CD4-positive, alpha-beta T cell treated with Interleukin-12 subunit alpha and Interleukin-12 subunit beta, for 1 hour (primary cell): Measurements from ENCODE around the gene SLC14A1.

Source experiments
- DNase-seq: peaks from one replicate; pipeline ENCODE4 v3.0.0-alpha.2; 2020

The SLC14A1 gene

DNA sequence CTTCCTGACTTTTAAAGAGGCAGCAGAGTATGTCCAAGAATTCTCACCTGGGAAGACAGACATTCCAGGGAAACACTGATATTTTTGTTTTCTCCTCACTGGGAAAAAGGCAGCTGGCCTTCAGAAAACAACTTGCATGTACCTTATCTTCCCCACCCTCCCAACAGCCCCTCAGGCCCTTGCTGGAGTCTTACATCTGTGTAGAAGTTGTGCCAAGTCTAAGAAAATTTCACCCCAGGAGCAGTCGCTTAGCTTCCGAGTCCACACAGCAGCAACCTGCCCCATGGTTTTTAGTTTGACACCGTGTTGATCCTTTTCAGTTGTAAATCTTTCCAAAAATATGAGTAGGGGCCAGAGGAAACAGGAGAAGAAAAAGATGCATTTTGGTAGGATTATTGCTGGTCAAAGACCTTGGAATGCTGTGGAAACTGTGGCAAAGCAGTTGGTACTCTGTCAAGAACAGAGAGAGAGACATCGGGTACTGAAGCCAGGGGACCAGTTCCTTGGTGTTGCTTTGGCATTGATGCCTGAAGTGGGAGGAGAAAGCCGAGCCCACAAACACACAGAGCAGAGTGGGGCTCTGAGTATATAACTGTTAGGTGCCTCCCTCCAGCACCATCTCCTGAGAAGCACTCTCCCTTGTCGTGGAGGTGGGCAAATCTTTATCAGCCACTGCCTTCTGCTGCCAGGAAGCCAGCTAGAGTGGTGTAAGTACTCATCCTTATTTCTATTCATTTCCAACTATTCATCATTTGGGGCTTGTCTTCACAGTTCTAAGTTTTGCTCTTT lies at the start of gene SLC14A1:
Gene SLC14A1, plus strand, starts transcription at position 615 of the 789 bp plus-strand sequence. CDS start 6,140 bp downstream, outside the sequence.
- DNase-seq, result no peak

DNA sequence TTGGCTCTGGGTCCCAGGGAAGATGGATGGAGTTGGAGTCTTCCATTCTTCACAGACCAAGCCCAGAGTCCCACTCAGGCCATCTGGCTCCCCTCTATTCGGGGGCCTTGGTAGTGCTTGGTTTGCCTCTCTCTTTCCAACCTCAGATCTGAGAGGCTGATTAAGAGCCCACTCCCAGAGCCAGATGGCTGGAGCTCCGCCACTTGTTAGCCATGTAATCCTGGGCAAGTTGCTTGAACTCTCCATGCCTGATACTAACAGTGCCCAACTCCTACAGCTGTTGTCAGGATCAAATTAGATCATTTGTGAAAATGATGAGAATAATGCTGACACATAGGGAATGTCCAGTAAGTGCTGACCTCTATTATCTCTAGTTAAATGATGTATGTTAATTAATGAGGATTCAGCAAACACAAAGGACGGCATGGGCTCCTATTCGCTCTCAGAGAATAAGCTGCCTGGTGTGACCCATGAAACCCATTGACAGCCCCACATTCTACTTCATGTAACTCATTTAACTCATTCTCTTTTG lies 46.6 kb upstream of the SLC14A1 start:
- DNase-seq, result no peak

DNA sequence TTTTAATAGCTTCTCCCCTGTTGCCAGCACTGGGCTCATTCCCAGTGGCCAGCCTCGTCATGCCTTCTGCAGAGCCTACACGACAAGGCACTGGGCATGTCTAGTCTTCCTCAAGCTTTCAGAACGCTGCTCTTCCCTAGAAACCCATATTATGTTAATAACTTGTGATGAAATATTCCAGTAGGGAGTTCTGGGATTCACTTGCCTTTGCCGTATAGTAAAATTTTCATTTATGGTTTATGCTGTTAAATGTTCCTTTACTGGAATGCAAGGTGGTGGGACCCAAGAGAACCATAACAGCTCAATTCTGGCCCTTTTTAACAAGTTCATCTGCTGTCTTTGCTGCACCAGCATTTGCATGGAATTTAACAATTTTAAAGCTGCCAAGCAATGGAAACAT lies 45.5 kb upstream of the SLC14A1 start:
- DNase-seq, result no peak

DNA sequence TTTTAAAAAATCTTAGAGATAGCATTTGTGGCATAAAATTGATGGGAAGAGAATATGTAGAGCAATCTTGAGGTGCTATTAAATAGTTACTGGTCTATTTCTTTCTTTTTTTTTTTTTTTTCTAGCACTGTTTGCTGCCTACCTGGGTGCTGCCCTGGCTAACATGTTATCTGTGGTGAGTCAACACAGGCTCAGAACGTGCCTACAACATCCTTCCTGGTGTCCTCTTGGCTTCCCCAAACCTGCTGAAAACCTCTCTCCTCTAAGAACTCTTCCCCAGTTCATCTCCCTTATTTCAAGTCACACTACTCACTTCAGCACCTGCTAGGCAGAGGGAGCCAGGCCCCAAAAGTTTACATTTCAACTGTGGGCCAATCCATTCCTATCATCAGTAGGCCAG lies 45.1 kb upstream of the SLC14A1 start:
- DNase-seq, result no peak

DNA sequence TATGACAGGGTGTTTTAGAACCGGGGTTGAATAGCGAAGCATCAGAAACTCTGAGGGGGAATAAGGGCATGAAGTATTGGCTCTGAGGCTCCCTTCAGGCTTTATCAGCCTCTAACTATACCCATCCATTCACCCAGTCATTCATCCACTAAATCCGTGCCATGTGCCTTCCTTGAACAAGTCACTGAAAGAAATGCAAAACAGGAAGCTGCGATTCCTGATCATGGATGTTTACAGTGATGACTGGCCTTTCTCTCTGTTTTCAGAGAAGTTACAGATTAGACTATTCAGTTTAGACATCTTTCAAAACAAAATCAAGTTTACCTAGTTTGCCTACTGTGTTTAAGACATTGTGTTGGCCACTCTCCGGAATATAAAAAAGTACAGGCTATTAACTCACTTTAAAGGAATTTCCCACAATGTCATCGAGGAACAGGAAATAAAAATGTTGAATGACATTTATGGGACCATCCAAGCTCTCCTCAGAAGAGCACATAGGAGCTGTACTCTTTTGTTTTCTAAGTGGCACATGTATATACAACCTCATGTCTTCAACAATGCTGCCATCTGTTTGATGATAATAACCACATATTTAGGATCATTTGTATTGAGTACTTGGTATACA lies 43.8 kb upstream of the SLC14A1 start:
- no peak for DNase-seq

DNA sequence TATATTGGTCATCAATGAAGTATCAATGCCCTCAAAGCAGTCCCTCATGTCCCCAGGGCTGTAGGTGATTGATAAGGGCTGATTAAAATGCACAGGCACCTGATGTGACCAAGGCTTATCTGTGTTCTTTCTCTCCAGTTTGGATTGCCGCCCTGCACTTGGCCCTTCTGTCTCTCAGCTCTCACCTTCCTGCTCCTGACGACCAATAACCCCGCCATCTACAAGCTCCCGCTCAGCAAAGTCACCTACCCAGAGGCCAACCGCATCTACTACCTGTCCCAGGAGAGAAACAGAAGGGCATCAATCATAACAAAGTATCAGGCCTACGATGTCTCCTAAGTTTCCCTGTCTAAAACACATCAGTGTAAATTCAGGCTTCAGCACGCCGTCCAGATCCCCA lies 41.8 kb upstream of the SLC14A1 start:
- DNase-seq, result no peak

DNA sequence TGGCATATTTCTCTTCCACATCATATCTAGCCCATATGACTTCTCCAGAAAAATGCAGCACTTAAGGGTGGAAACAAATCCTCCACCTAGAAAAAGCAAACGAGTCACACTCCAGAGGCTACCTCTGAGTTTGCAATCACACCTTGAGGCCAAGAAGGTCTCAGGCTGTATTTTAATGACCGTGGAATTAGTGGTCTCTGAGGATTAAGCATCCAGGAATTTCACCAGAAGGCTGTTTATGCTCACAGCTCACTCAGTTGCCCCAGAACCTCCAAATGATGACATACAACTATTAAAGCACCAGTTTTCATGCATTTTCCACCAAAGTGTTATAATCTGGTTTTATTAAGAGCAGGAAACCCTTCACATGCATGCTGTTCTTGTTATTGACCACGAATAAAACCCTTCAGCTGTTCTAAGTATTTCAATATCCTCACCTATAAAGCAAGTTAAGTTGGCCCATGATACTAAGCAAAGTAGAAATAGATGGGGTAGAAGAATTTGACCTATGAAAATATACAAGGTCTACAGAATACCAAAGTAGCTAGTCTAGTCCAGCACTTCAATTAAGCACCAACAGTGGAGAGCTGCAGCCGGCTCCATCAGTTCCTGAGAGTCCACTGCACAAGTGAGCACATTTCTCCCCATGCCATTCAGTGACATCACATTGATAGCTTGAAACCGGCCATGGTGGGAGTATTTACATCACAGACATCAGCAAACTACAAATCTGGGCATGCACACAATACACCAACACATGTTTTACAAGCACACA lies 39.5 kb upstream of the SLC14A1 start:
- no peak for DNase-seq

DNA sequence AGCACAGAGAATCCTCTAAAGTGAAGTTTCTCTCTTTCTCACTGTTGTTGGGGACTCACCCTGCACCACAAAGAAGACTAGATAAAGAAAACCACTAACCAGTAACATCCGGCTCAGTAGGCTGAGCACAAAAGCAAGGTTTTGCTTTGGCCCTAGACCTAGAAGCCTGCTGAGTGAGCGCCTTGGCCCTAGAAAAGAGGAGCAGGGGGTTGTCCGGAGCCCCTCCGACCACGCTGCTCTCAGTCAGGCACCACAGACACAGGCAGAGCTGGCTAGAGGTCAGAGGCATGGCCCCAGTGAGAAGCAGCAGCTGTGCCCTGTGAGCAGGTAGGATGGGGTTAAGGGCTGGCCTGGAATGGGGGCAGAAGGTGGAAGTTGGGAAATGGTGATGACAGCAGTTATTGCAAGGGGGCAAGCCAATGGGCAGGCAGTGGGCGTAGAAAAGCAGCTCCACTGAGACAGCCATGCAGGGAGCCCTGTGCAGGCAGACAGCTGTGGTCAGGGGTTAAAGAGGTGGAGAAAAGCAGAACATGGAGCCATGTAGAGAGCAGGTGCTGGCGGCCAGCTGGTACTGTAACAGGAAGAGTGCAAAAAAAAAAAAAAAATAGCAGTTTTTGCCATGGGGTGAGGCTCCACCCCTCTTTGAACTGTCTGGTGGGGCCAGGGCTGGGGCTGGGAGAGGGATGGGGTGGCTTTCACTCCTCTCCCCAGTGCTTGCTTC lies 36.9 kb upstream of the SLC14A1 start:
- peak; percentile 75 for DNase-seq

DNA sequence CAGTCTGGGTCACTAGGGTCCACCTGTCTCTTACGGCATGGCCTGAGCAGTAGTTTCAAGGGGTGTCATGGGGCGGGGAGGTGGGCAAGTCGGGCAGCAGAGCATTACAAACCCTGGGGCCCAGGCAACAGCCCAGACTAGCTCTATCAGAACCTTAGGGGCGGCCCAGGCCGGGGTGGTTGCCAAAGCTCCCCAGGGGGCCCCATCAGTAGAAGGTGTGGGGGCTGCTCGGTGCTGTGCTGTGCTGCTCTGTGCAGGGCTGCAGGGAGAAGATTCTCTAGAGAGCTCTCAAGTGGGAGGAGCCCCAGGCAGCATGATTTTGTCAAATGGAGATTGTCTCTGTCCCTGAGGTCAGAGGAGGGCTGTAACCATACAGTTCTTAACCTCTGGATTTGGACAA lies 36.4 kb upstream of the SLC14A1 start:
- DNase-seq, result no peak

DNA sequence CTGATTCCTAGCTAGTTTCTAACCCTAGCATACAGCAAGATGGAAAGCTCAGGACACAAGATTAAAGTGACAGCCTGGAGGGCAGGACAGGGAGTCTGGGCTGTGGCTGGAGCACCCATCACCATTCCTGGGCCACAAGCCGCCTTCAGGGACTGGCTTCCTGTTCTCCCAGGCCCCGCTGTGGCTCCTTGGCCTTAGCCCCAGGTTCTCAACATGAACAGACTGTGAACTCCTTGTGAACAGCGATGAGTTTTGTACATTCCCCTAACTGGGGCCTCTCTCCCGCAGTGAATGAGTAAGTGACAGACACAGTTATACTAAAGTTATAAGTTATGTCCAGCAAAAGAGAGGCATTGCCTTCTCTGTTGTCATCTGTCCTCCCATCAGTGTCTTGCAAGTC lies 35.9 kb upstream of the SLC14A1 start:
- DNase-seq, result no peak

DNA sequence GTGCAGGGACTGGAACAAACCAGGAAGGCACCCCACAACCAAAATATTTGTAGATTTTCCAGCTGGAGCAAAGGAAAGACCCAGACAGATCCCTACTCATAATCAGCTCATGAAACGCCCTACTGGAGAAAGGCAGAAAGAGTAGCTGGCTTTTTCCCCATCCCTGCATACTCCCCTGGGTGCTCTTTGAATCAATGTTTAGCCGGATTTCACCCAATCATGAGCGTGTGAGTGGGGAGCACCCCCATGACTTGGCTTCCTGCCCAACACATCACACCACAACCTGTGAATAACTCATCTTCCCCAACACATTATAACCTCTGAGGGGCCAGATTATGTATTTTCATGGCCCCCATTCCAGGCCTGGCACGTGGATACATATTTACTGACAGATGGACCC lies 35.1 kb upstream of the SLC14A1 start:
- DNase-seq, result peak; percentile 65

DNA sequence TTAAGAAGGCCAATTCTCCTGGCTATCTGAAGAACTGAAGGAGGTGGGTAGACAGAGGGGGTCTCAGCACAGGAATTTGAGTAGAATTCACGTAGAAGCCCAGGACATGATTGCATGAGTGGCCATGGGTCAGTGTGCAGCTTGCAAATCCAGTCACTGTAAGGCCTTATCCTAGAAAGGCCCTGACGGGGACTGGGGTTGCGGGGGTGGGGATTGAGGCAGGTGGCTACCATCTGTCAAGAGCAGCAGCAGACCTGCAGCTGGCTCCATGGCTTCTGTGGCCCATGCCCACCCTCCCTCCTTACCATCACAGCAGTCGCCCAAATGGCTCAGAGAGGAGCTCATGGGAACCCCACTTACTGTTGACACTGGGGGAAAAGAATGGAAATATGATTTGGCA lies 34.6 kb upstream of the SLC14A1 start:
- no peak for DNase-seq

DNA sequence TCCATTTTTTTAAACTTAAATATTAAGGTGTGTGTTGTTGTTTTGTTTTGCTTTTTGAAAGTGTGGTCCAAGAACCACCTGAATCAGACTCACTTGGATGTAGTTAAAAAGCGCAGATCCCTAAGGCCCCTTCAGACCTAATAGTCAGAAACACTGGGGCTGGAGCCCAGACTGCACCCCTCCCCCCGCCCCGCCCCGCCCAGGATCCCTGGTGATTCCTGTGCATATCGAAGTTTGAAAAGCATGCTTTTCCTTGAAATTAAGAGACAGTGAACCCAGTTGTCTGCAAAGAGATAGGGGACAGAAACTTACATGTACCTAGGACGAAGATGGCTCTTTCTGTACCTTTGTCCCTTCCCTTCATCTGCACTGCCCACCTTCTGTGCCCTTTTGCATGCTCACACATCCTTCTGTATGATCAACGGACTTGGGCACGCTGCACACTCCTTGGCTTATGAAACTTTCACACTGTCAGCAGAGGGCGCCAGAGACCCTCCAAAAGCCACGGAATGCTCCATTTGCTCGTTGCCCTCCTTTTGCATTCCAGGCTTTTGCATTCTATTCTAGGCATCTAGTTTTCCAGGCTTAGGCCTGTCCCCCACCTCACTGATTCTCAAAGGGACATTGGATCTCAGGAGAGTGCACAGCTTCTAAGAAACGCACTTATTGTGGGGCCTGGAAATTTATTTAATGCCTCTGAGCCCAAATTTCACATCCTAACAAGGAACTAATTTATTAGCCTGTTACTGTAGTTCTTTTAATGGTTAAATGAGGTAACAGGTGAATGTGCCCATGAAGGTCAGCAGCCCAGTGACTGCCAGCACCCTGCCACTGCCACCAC lies 32.8 kb upstream of the SLC14A1 start:
- DNase-seq, result peak; percentile 78

DNA sequence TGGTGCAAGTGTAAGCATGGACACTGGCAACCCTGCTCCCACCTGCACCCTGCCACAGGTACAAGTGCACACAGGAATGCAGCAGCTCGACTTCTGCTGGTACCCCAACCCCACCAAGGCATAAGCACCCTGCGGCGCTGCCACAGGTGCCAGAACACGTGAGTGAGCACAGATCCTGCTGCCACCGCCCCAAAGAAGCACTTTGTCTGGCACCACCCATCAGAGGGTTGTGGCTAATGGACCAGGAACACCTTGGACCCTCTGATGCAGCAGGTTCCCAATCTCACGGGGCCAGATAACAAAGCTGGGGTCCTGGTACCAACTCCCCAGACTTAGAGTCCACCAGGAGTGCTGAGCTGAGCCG lies 32.2 kb upstream of the SLC14A1 start:
- no peak for DNase-seq

DNA sequence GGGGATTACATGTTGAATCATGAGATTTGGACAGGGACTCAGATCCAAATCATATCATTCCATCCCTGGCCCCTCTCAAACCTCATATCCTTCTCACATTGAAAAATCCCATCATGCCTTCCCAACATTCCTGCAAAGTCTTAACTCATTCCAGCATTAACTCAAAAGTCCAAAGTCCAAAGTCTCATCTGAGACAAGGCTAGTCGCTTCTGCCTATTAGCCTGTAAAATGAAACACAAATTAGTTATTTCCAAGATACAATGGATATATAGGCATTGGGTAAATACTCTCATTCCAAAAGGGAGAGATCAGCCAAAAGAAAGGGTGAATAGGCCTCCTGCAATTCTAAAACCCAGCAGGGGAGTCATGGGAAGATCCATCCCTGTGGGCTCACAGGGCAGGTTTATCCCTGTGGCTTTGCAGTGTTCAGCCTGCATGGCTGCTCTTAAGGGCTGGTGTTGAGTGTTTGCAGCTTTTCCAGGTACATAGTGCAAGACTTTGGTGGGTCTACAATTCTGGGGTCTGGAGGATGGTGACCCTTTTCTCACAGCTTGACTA lies 21.2 kb upstream of the SLC14A1 start:
- DNase-seq, result no peak

DNA sequence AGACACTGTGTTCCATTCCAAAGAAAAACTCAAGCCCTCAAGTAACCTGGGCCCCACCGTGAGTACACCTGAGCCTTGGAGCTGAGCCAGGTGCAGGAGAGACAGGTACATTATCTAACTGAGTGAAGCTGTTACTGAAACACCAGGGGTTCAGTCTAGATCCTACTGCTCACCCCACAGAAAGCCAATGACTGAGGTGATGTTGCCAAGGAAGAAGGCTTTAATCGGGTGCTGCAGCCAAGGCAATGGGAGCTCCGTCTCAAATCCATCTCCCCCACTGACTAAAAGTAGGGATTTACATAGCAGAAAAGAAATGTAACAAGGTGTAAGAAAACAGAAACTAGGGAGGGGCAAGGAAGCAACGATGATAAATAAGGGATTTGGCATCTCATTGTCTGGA lies 15.2 kb upstream of the SLC14A1 start:
- no peak for DNase-seq

DNA sequence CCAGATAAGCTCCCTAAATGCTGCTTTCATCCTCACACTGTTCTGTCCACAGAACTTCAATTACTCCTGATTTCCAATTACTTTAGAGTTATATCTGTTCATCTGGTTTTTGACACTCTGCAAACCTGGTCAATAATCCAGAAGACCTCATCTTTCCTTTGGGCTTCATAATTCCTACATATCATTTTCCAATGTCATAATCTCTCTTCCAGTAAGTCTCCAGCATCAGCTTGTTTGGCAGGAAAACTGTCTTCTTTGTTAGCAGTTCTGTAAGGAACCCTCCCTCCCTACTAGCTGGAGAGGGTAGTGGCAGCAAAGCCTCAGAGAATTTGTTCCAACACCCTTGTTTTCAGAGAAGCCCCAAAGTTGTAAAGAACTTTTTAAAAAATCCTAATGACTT lies 11.9 kb upstream of the SLC14A1 start:
- no peak for DNase-seq

DNA sequence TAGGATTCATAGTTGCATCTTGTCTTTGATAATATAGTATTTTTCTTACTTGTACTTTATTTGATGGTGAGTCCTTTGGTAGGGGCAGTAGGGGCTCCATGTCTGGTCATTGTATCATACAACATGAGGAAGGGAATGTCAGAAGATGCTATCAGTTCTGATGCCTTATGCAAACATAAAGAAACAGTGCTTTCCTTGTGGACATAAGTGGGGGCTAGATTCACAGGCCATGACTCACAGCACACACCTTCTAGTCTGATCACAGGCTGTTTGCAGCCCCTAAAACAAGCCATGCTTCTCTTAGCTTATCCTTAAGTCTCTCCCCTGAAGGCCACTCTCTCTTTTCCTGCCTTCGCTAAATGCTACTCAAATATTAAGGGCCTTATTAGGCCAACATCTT lies 10.7 kb upstream of the SLC14A1 start:
- DNase-seq, result no peak

DNA sequence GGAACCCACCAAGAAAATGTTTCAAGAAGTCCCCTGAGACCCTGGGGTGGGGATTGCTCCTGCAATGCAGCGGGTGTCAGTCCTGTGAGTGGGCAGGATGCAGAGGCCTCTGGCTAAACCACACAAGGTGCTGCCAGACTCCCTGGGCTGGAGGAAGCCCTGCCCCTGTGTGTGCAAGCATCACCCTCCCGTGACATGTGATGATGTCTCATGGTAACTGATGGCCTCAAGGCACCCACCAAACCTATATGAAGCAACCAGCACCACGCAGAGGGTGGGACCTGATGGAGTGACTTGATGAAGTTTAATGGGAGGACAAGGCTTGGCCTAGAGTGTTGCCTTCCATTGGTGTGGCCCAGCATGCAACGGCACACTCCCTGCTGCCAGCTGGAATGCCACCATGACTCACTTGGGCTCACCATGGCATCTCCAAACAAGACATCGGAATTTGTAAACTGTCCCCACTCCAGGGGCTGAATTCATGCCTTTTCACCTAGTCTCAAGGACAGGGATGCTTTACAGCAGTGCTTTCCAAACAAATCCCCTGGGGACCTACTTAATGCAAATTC lies 8.7 kb upstream of the SLC14A1 start:
- DNase-seq, result no peak

DNA sequence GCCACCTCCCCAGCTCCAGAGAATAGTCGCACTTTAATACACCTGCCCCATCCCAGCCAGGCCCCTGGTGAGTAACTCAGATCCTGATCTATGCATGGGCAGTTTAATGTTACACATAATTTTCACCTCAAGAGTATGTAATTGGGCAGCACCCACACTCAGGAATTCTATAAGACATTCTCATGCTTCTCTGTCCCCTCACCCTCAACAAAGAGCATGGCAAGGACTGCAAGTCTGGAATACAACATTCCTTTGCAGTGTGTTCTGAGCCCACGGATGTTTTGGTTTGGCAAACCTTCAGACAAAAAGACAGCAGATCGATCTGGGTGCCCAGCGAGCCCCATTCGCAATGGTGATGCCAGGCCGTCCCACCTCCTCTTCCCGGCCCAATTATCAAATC lies 4.9 kb upstream of the SLC14A1 start:
- DNase-seq, result no peak

DNA sequence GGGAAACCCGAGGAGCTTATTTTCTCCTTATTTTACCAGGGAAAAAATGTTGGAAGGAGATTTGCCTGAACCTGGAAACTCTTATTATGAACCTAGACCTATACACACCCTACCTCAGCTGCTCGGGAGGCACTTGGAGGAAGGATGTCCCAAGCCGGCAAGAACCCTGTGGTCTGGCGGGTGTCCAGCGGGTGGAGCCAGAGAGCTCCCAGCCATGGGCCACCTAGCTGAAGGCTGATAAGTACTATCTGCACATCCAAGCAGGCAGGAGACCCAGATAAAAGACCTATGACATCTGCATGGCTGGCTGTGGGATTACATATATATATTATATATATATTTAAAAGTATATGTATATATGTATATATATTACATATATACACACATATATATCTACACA lies 1.1 kb upstream of the SLC14A1 start:
- peak; percentile 62 for DNase-seq
